ENCODE data around the gene PFN3.

The PFN3 gene

GRCh38 chr5:177440211-177440989 lies 39.9 kb upstream of the PFN3 start:
- TF ChIP-seq CTCF (IDR thresholded peaks at IDR 0.05), result no peak

GRCh38 chr5:177439518-177440053 lies 39.1 kb upstream of the PFN3 start:
- TF ChIP-seq CTCF (IDR thresholded peaks at IDR 0.05), result no peak

- no peak for TF ChIP-seq CTCF (IDR thresholded peaks at IDR 0.05)
Observed at GRCh38 chr5:177438468-177438867, 38.0 kb upstream of the PFN3 start.

GRCh38 chr5:177437623-177438022 lies 37.2 kb upstream of the PFN3 start:
- TF ChIP-seq CTCF (IDR thresholded peaks at IDR 0.05), result no peak

GRCh38 chr5:177435847-177436536 lies 35.5 kb upstream of the PFN3 start:
- TF ChIP-seq CTCF (IDR thresholded peaks at IDR 0.05), result no peak

GRCh38 chr5:177434942-177435738 lies 34.7 kb upstream of the PFN3 start:
- TF ChIP-seq CTCF (IDR thresholded peaks at IDR 0.05), result no peak

GRCh38 chr5:177434437-177434836 lies 34.0 kb upstream of the PFN3 start:
- no peak for TF ChIP-seq CTCF (IDR thresholded peaks at IDR 0.05)
